Endothelial cell of umbilical vein (primary cell): ENCODE data around the gene ASPSCR1. TPM values are rescaled to one million over a fixed set of nuclear protein-coding genes. Genes with fewer than 3 reads are reported as not detected.

Experiments used
- BruUV-seq: library from RNA; stranded (reverse); fragments of 400-500 nt; replicated peaks from 2 replicates; lab custom pipeline; 2021; lab: Mats Ljungman, UMichigan
- CTCF ChIA-PET: fragments of 300-600, 350-600 bp; sonication (Branson Sonifier 250); formaldehyde crosslinking; loops from one replicate; lab custom pipeline; 2021; ENCODE audit warnings: antibody characterized with exemption, inconsistent platforms; lab: Charles Lee
- POLR2A ChIA-PET: fragments of 300-600, 350-600 bp; sonication (Branson Sonifier 250); formaldehyde crosslinking; loops from one replicate; lab custom pipeline; 2021; ENCODE audit warnings: antibody characterized with exemption, inconsistent platforms; lab: Charles Lee
- DNase-seq: peaks from one replicate; pipeline ENCODE4 v3.0.0-alpha.2; 2011; ENCODE audit warnings: low read depth, low spot score
- FAIRE-seq: peaks from 2 replicates; lab custom pipeline; 2011; peaks lifted over from hg19 to GRCh38; lab: Jason Lieb, UNC
- H2AFZ ChIP-seq: 2 replicates; pipeline ENCODE4 v1.6.0; 2012; ENCODE audit warnings: low read depth, low read length, control low read depth, inconsistent platforms
- H3K27ac ChIP-seq: 2 replicates; pipeline ENCODE4 v1.5.1; 2011; ENCODE audit warnings: low read depth, mild to moderate bottlenecking, control low read depth, low read length, moderate library complexity; ENCODE audit not compliant: insufficient read depth
- H3K27me3 ChIP-seq, 2 experiments: 2 replicates each; pipeline versions ENCODE4 v1.6.0 to v1.6.1; 2011; ENCODE audit warnings: low read length in 2 of 2, mixed read lengths in 1 of 2; ENCODE audit not compliant: control insufficient read depth in 2 of 2, insufficient read depth in 2 of 2
- H3K36me3 ChIP-seq, 2 experiments: 2 replicates in 1 of 2; 3 replicates in 1 of 2; pipeline ENCODE4 v1.5.1; 2011; ENCODE audit warnings: low read length in 2 of 2, mild to moderate bottlenecking in 1 of 2, moderate library complexity in 1 of 2; ENCODE audit not compliant: control insufficient read depth in 2 of 2, insufficient read depth in 2 of 2; ENCODE audit errors: extremely low read depth in 1 of 2
- H3K4me1 ChIP-seq: 3 replicates; pipeline ENCODE4 v1.5.1; 2011; ENCODE audit warnings: mild to moderate bottlenecking, low read length; ENCODE audit not compliant: control insufficient read depth, insufficient read depth; ENCODE audit errors: extremely low read depth
- H3K4me2 ChIP-seq: 2 replicates; pipeline ENCODE4 v1.6.1; 2011; ENCODE audit warnings: low read length, control low read depth, mixed read lengths; ENCODE audit not compliant: insufficient read depth
- H3K4me3 ChIP-seq, 3 experiments: fragments of 200-600 bp in 1 of 3; sonication (generic), shearing (Covaris generic) in 1 of 3; replicated peaks in 1 of 3; 2 replicates each; pipeline ENCODE4 v1.5.1; 2011 to 2016; ENCODE audit warnings: control low read depth in 3 of 3, low read length in 3 of 3, mild to moderate bottlenecking in 2 of 3, inconsistent platforms in 1 of 3, low read depth in 1 of 3, moderate library complexity in 1 of 3; ENCODE audit not compliant: insufficient read depth in 1 of 3
- H3K79me2 ChIP-seq: 2 replicates; pipeline ENCODE4 v1.6.0; 2012; ENCODE audit warnings: low read length, inconsistent platforms; ENCODE audit not compliant: control insufficient read depth, insufficient read depth
- H3K9ac ChIP-seq: replicated peaks from 2 replicates; pipeline ENCODE3; 2011; ENCODE audit warnings: low read length, control low read depth; ENCODE audit not compliant: insufficient read depth; ENCODE audit errors: extremely low read depth
- H3K9me1 ChIP-seq: replicated peaks from 3 replicates; pipeline ENCODE4 v1.6.0; 2011; ENCODE audit warnings: mild to moderate bottlenecking, low read length; ENCODE audit not compliant: control insufficient read depth, insufficient read depth; ENCODE audit errors: extremely low read depth
- H3K9me3 ChIP-seq: replicated peaks from 2 replicates; pipeline ENCODE4 v1.5.1; 2012; ENCODE audit warnings: low read length, inconsistent platforms; ENCODE audit not compliant: control insufficient read depth, insufficient read depth
- H4K20me1 ChIP-seq: replicated peaks from 2 replicates; pipeline ENCODE3; 2011; ENCODE audit warnings: mild to moderate bottlenecking, low read length; ENCODE audit not compliant: control insufficient read depth, insufficient read depth; ENCODE audit errors: extremely low read depth
- CTCF ChIP-seq, 2 donors: IDR thresholded peaks; 1 replicate in 1 of 2; 2 replicates in 1 of 2; pipeline ENCODE4 v1.5.1; 2011; ENCODE audit warnings: low read length in 2 of 2, mild to moderate bottlenecking in 2 of 2, moderate library complexity in 2 of 2, control low read depth in 1 of 2, inconsistent platforms in 1 of 2, low read depth in 1 of 2; ENCODE audit not compliant: insufficient read depth in 1 of 2; ENCODE audit errors: extremely low read depth in 1 of 2
- EZH2 ChIP-seq: IDR thresholded peaks from 2 replicates; pipeline ENCODE4 v1.6.1; 2012; ENCODE audit warnings: borderline replicate concordance, low read depth, mild to moderate bottlenecking, moderate library complexity, low read length, inconsistent platforms; ENCODE audit not compliant: severe bottlenecking
- FOS ChIP-seq: IDR thresholded peaks from 2 replicates; pipeline ENCODE4 v1.6.1; 2011; ENCODE audit warnings: mild to moderate bottlenecking, low read length, moderate library complexity, borderline replicate concordance; ENCODE audit not compliant: insufficient read depth
- GATA2 ChIP-seq: IDR thresholded peaks from 2 replicates; pipeline ENCODE4 v1.7.0; 2011; ENCODE audit warnings: low read depth, mild to moderate bottlenecking, moderate library complexity, mixed read lengths, low read length; ENCODE audit not compliant: insufficient read length, insufficient read depth
- JUN ChIP-seq: IDR thresholded peaks from 2 replicates; pipeline ENCODE4 v1.6.1; 2011; ENCODE audit warnings: borderline replicate concordance, low read depth; ENCODE audit not compliant: insufficient read length, insufficient read depth
- MAX ChIP-seq: IDR thresholded peaks from 2 replicates; pipeline ENCODE4 v1.6.1; 2011; ENCODE audit not compliant: insufficient read depth, insufficient read length
- MYC ChIP-seq: IDR thresholded peaks from one replicate; pipeline ENCODE4 v1.6.1; 2011; ENCODE audit warnings: mild to moderate bottlenecking, low read depth, low read length
- POLR2A ChIP-seq: IDR thresholded peaks from 2 replicates; pipeline ENCODE4 v1.6.1; 2012; ENCODE audit warnings: low read depth, mild to moderate bottlenecking, control low read depth, low read length
- POLR2AphosphoS5 ChIP-seq: IDR thresholded peaks from 2 replicates; pipeline ENCODE4 v1.6.1; 2012; ENCODE audit warnings: low read depth, mild to moderate bottlenecking, control low read depth, low read length, moderate library complexity; ENCODE audit not compliant: insufficient read depth
- dilution Hi-C: fragments of 300-500 bp; cut with MboI; formaldehyde crosslinking; loops from one replicate; pipeline ENCODE4 v1.15.0; 2019; ENCODE audit warnings: low sequenced_read_pairs; ENCODE audit not compliant: extremely low pct_ligation_motif_present
- intact Hi-C: fragments of 100-400 bp; cut with micrococcal nuclease; formaldehyde crosslinking; loops from one replicate; pipeline ENCODE4 v1.10.0; 2022
- polyA plus RNA-seq, 4 experiments: library from polyadenylated mRNA; depleted of rRNA in 3 of 4; stranded (reverse) in 3 of 4; unstranded in 1 of 4; fragments of >200 nt; gene quantifications; 2 replicates each; pipeline versions ENCODE4 v1.2.1 to v1.2.3, GENCODE V29; 2011 to 2012; ENCODE audit warnings: missing spikeins in 1 of 4
- total RNA-seq: library from RNA; stranded (reverse); gene quantifications from 2 replicates; pipeline ENCODE4 v1.2.3, GENCODE V29; 2021

Gene ASPSCR1
- total and polyA plus RNA-seq, 2 donors (not counting 3 experiments of a cell fraction or from before 2014, with no cell fraction given): 24.8 to 36.5 TPM

- H3K9me1 ChIP-seq: no peaks in the 10 kb centered on the region
- H2AFZ ChIP-seq: no peak within 1 kb of the TSS
- intact Hi-C loops: no loop called here
- no peak within 1 kb of the TSS for H3K27ac ChIP-seq
- no peak within 1 kb of the TSS for H3K4me2 ChIP-seq
- H3K9ac ChIP-seq: no peak within 1 kb of the TSS
- H3K27me3 ChIP-seq: peaks cover 0 to 5% of the 10 kb centered on the region in 2 experiments
- no TSS peak for BruUV-seq
- FAIRE-seq: no peak
- no peaks in the 10 kb centered on the region for H4K20me1 ChIP-seq
- CTCF ChIA-PET: interaction anchor here (4.2 kb wide), 1 partner anchor 12 kb away, joined by 33 read pairs; no protein-coding TSS in a partner anchor
- H3K4me3 ChIP-seq: no peak within 1 kb of the TSS
- DNase-seq: no peak
- H3K4me1 ChIP-seq: no peaks in the 10 kb centered on the region
- no peaks in the 10 kb centered on the region for H3K36me3 ChIP-seq
- no peaks in the 10 kb centered on the region for H3K9me3 ChIP-seq
- POLR2A ChIA-PET: no interaction called here
- no peaks in the 10 kb centered on the region for H3K79me2 ChIP-seq
- dilution Hi-C loops: no loop called here
- no peak for TF ChIP-seq MYC
- TF ChIP-seq CTCF (IDR thresholded peaks at IDR 0.05; ENCODE audit: extremely low read depth in 1 of 2, insufficient read depth in 1 of 2, low read depth in 1 of 2, low read length in 2 of 2): no peak
- TF ChIP-seq POLR2A: no peak
- no peak for TF ChIP-seq EZH2
- no peak for TF ChIP-seq GATA2
- no peak for TF ChIP-seq POLR2AphosphoS5
- no peak for TF ChIP-seq FOS
- TF ChIP-seq MAX: no peak
- no peak for TF ChIP-seq JUN
Measured at GRCh38 chr17:81947189-81947588, 30.2 kb upstream of the ASPSCR1 start, which contains the start of gene MYADML2. Gene MYADML2 (minus strand): TSS chr17:81947233. CDS start chr17:81941741, 5,492 bp downstream.
